ENCODE measurements around the gene LARGE1. TPM values are rescaled to one million over a fixed set of nuclear protein-coding genes. Genes with fewer than 3 reads are reported as not detected.

Gene LARGE1
- polyA plus RNA-seq, 3 donors: 0.05 to 0.13 TPM; not detected in 1

GRCh38 chr22:33404723-33405122, 515.6 kb downstream of the LARGE1 start:
- H3K27me3 Mint-ChIP-seq (ENCODE audit: low read depth in 3 of 3): peaks cover 0 to 3% (median 0%) of the 10 kb centered on the region in 3 donors
- no peaks in the 10 kb centered on the region for H3K79me2 ChIP-seq (ENCODE audit: insufficient read depth, low read length)
- H3K36me3 Mint-ChIP-seq: no peaks in the 10 kb centered on the region
- H3K9me3 Mint-ChIP-seq: peaks cover 4 to 19% (median 9%) of the 10 kb centered on the region in 7 donors
- no peak overlapping the region for H3K4me3 Mint-ChIP-seq
- H3K27ac ChIP-seq (ENCODE audit: low read depth in 1 of 2, low read length in 2 of 2): no peak overlapping the region
- TF ChIP-seq CTCF (IDR thresholded peaks at IDR 0.05): no peak
- DNase-seq: no peak
- no peak overlapping the region for H3K4me3 ChIP-seq (replicated peaks in 1 of 3; ENCODE audit: low read depth in 2 of 3, low read length in 3 of 3)
- intact Hi-C loops (cut with micrococcal nuclease): no loop called here
- no peak overlapping the region for H3K27ac Mint-ChIP-seq
- H3K36me3 ChIP-seq (replicated peaks in 1 of 2; ENCODE audit: control insufficient read depth in 1 of 2, insufficient read depth in 2 of 2, low read length in 2 of 2): no peaks in the 10 kb centered on the region
- 93% methylated on average over 3 of the region's 3 CpGs for WGBS (ENCODE audit: insufficient coverage)
- no peaks in the 10 kb centered on the region for H3K4me1 Mint-ChIP-seq
- H2AFZ ChIP-seq (ENCODE audit: insufficient read depth, low read depth, low read length, poor library complexity, severe bottlenecking): no peak overlapping the region
- H3K9ac ChIP-seq (ENCODE audit: insufficient read depth, low read length, poor library complexity, severe bottlenecking): no peak overlapping the region
- no peaks in the 10 kb centered on the region for H3K9me3 ChIP-seq (replicated peaks in 1 of 2; ENCODE audit: control insufficient read depth in 1 of 2, insufficient read depth in 1 of 2, low read length in 2 of 2)
- no peak overlapping the region for H3K4me2 ChIP-seq (replicated peaks; ENCODE audit: extremely low read depth, low read length, poor library complexity, severe bottlenecking)
- H4K20me1 ChIP-seq (ENCODE audit: insufficient read depth, low read length): no peaks in the 10 kb centered on the region
- H3K27me3 ChIP-seq (ENCODE audit: control insufficient read depth in 2 of 2, insufficient read depth in 2 of 2, low read length in 2 of 2): no peaks in the 10 kb centered on the region
- H3K4me1 ChIP-seq (ENCODE audit: control insufficient read depth in 1 of 2, insufficient read depth in 2 of 2, low read length in 2 of 2): no peaks in the 10 kb centered on the region

- Histone ChIP-seq H3K79me2 (ENCODE audit: insufficient read depth, low read length) (no peaks in the 10 kb centered on the region), H3K4me3 (replicated peaks in 1 of 3; ENCODE audit: low read depth in 2 of 3, low read length in 3 of 3) (no peak overlapping the region), H3K4me1 (ENCODE audit: control insufficient read depth in 1 of 2, insufficient read depth in 2 of 2, low read length in 2 of 2) (no peaks in the 10 kb centered on the region), H3K9ac (ENCODE audit: insufficient read depth, low read length, poor library complexity, severe bottlenecking) (no peak overlapping the region), H3K36me3 (replicated peaks in 1 of 2; ENCODE audit: control insufficient read depth in 1 of 2, insufficient read depth in 2 of 2, low read length in 2 of 2) (no peaks in the 10 kb centered on the region), H2AFZ (ENCODE audit: insufficient read depth, low read depth, low read length, poor library complexity, severe bottlenecking) (no peak overlapping the region), H3K4me2 (replicated peaks; ENCODE audit: extremely low read depth, low read length, poor library complexity, severe bottlenecking) (no peak overlapping the region), H4K20me1 (ENCODE audit: insufficient read depth, low read length) (no peaks in the 10 kb centered on the region), H3K27ac (ENCODE audit: low read depth in 1 of 2, low read length in 2 of 2) (no peak overlapping the region), H3K9me3 (replicated peaks in 1 of 2; ENCODE audit: control insufficient read depth in 1 of 2, insufficient read depth in 1 of 2, low read length in 2 of 2) (no peaks in the 10 kb centered on the region), H3K27me3 (ENCODE audit: control insufficient read depth in 2 of 2, insufficient read depth in 2 of 2, low read length in 2 of 2) (no peaks in the 10 kb centered on the region)
- Mint-ChIP-seq H3K27me3 (ENCODE audit: low read depth in 3 of 3) (peaks cover 0 to 3% (median 0%) of the 10 kb centered on the region in 3 donors), H3K9me3 (peaks cover 0 to 13% (median 7%) of the 10 kb centered on the region in 7 donors), H3K4me1 (no peaks in the 10 kb centered on the region), H3K27ac (no peak overlapping the region), H3K36me3 (no peaks in the 10 kb centered on the region), H3K4me3 (no peak overlapping the region)
- intact Hi-C loops (cut with micrococcal nuclease): no loop called here
- TF ChIP-seq CTCF (IDR thresholded peaks at IDR 0.05): no peak
- DNase-seq: no peak
- WGBS (ENCODE audit: insufficient coverage): no CpG with 5 or more reads among the region's 3 CpGs
Observed at GRCh38 chr22:33402325-33402724, 518.0 kb downstream of the LARGE1 start.
